GM12878 (cell line): ENCODE data around the gene SLIT1. TPM values are rescaled to one million over a fixed set of nuclear protein-coding genes. Genes with fewer than 3 reads are reported as not detected.

Experiments
- ATF2 ChIP-seq: IDR thresholded peaks from 2 replicates; pipeline ENCODE4 v1.6.1; 2012; ENCODE audit warnings: low read length, inconsistent platforms
- BHLHE40 ChIP-seq, 2 experiments: fragments of 450-650 bp in 1 of 2; IDR thresholded peaks; 2 replicates each; pipeline ENCODE4 v1.6.1; 2011 to 2017; ENCODE audit warnings: low read depth in 2 of 2, borderline replicate concordance in 1 of 2, improper control_type of control experiment in 1 of 2, low read length in 1 of 2, mild to moderate bottlenecking in 1 of 2
- CTCF ChIP-seq, 3 experiments: IDR thresholded peaks in 2 of 3; conservative IDR thresholded peaks in 1 of 3; 2 replicates each; pipeline ENCODE4 v1.5.1; 2011; ENCODE audit warnings: low read depth in 3 of 3, low read length in 3 of 3, mild to moderate bottlenecking in 3 of 3, control low read depth in 2 of 3, moderate library complexity in 2 of 3, inconsistent platforms in 1 of 3, mixed read lengths in 1 of 3; ENCODE audit not compliant: control insufficient read depth in 2 of 3, insufficient read depth in 1 of 3; ENCODE audit errors: extremely low read depth in 1 of 3
- E2F8 ChIP-seq: fragments of 450-650 bp; IDR thresholded peaks from 2 replicates; pipeline ENCODE4 v1.6.1; 2018; ENCODE audit warnings: mild to moderate bottlenecking, low read depth, moderate library complexity; ENCODE audit not compliant: partially characterized antibody
- EED ChIP-seq: sonication (generic); IDR thresholded peaks from 2 replicates; pipeline ENCODE4 v1.6.1; 2016; ENCODE audit warnings: antibody characterized with exemption, low read depth
- MYB ChIP-seq: fragments of 150-350 bp; IDR thresholded peaks from 2 replicates; pipeline ENCODE4 v1.6.1; 2014; ENCODE audit warnings: mild to moderate bottlenecking, low read depth, low read length, borderline replicate concordance
- NFIC ChIP-seq: IDR thresholded peaks from 2 replicates; pipeline ENCODE4 v1.6.1; 2012; ENCODE audit warnings: low read depth, mild to moderate bottlenecking, inconsistent platforms, low read length, moderate library complexity
- NFYB ChIP-seq: IDR thresholded peaks from 2 replicates; pipeline ENCODE4 v1.6.1; 2011; ENCODE audit warnings: low read depth, mild to moderate bottlenecking, low read length, improper control_type of control experiment, moderate library complexity; ENCODE audit not compliant: insufficient read depth
- PBX3 ChIP-seq: IDR thresholded peaks from 2 replicates; pipeline ENCODE4 v1.6.1; 2011; ENCODE audit warnings: mild to moderate bottlenecking, low read depth, low read length, moderate library complexity; ENCODE audit not compliant: insufficient replicate concordance
- PKNOX1 ChIP-seq: fragments of 450-650 bp; IDR thresholded peaks from 2 replicates; pipeline ENCODE4 v1.6.1; 2016; ENCODE audit warnings: mild to moderate bottlenecking
- RAD21 ChIP-seq: IDR thresholded peaks from 2 replicates; pipeline ENCODE4 v1.6.1; 2011; ENCODE audit warnings: mild to moderate bottlenecking, low read depth, low read length, moderate library complexity; ENCODE audit not compliant: insufficient read depth
- SMAD1 ChIP-seq: fragments of 450-650 bp; IDR thresholded peaks from 2 replicates; pipeline ENCODE4 v1.6.1; 2018; ENCODE audit warnings: mild to moderate bottlenecking, low read depth; ENCODE audit not compliant: partially characterized antibody
- STAT3 ChIP-seq: IDR thresholded peaks from 2 replicates; pipeline ENCODE4 v1.6.1; 2011; ENCODE audit warnings: low read depth, low read length, improper control_type of control experiment
- TCF7 ChIP-seq: IDR thresholded peaks from 2 replicates; pipeline ENCODE4 v1.6.1; 2014; ENCODE audit warnings: antibody characterized with exemption, borderline replicate concordance
- ZBED1 ChIP-seq: IDR thresholded peaks from 2 replicates; pipeline ENCODE4 v1.6.1; 2016; ENCODE audit warnings: borderline replicate concordance
- ZBTB40 ChIP-seq: fragments of 450-650 bp; IDR thresholded peaks from 2 replicates; pipeline ENCODE4 v1.6.1; 2016; ENCODE audit warnings: mild to moderate bottlenecking, moderate library complexity, borderline replicate concordance
- polyA plus RNA-seq, 11 experiments: library from polyadenylated mRNA; depleted of rRNA in 4 of 11; unstranded in 6 of 11; stranded (reverse) in 5 of 11; fragments of >200 nt; fragmentation: Nextera tagmentation in 4 of 11; fragmentation: Illumina TruSeq in 1 of 11; extraction: Ambion mirVana in 4 of 11; extraction: Trizol in 1 of 11; gene quantifications; 1 replicate in 1 of 11; 2 replicates in 10 of 11; pipeline versions ENCODE4 v1.2.1 to v1.2.3, GENCODE V29; 2011 to 2016; ENCODE audit warnings: inconsistent platforms in 2 of 11, missing spikeins in 2 of 11, low read depth in 1 of 11
- total RNA-seq, 4 experiments: library from RNA; depleted of rRNA in 3 of 4; stranded (reverse); fragments of >200 nt in 3 of 4; fragmentation: Illumina TruSeq in 1 of 4; extraction: Trizol in 1 of 4; gene quantifications; 2 replicates each; pipeline versions ENCODE4 v1.2.1 to v1.2.3, GENCODE V29; 2013 to 2021

Gene SLIT1
- total and polyA plus RNA-seq, 10 of the 15 experiments (the other 5 are each of a cell fraction or from before 2014, with no cell fraction given): 0.04 to 0.19 (median 0.06) TPM; not detected in 4

GRCh38 chr10:97157578-97158095 is 28.1 kb downstream of the SLIT1 start (continued):
- no peak for TF ChIP-seq NFYB
- TF ChIP-seq PBX3: peak; percentile 73
- no peak for TF ChIP-seq NFIC
- TF ChIP-seq MYB: no peak
- TF ChIP-seq CTCF (IDR thresholded peaks at IDR 0.05 in 2 of 3, conservative IDR thresholded peaks at IDR 0.05 in 1 of 3; ENCODE audit: control insufficient read depth in 2 of 3, extremely low read depth in 1 of 3, insufficient read depth in 1 of 3, low read depth in 3 of 3, low read length in 3 of 3): peak in 1 of 3 experiments; percentile 8; a peak in 1 of 6 replicates
- TF ChIP-seq ATF2: no peak
- no peak for TF ChIP-seq E2F8
- peak; percentile 94 for TF ChIP-seq EED
- TF ChIP-seq SMAD1: no peak
- no peak for TF ChIP-seq ZBED1
- TF ChIP-seq ZBTB40: no peak
- TF ChIP-seq RAD21: no peak
- no peak for TF ChIP-seq TCF7
- peak; percentile 82 for TF ChIP-seq PKNOX1
- TF ChIP-seq BHLHE40 (IDR thresholded peaks at IDR 0.05; ENCODE audit: borderline replicate concordance in 1 of 2, low read depth in 2 of 2, low read length in 1 of 2): peak; percentile 43 to 64; a peak in 2 of 4 replicates
- no peak for TF ChIP-seq STAT3
